GM12875 (cell line): ENCODE results near the gene HDGFL2.

Experiments used
- H3K4me3 ChIP-seq: one replicate; pipeline ENCODE4 v1.5.1; 2011; ENCODE audit warnings: low read depth, low read length, control low read depth
- CTCF ChIP-seq: IDR thresholded peaks from 2 replicates; pipeline ENCODE4 v1.5.1; 2011; ENCODE audit warnings: low read depth, mild to moderate bottlenecking, control low read depth, inconsistent platforms, low read length, moderate library complexity, borderline replicate concordance; ENCODE audit not compliant: insufficient read depth

The HDGFL2 gene

DNA sequence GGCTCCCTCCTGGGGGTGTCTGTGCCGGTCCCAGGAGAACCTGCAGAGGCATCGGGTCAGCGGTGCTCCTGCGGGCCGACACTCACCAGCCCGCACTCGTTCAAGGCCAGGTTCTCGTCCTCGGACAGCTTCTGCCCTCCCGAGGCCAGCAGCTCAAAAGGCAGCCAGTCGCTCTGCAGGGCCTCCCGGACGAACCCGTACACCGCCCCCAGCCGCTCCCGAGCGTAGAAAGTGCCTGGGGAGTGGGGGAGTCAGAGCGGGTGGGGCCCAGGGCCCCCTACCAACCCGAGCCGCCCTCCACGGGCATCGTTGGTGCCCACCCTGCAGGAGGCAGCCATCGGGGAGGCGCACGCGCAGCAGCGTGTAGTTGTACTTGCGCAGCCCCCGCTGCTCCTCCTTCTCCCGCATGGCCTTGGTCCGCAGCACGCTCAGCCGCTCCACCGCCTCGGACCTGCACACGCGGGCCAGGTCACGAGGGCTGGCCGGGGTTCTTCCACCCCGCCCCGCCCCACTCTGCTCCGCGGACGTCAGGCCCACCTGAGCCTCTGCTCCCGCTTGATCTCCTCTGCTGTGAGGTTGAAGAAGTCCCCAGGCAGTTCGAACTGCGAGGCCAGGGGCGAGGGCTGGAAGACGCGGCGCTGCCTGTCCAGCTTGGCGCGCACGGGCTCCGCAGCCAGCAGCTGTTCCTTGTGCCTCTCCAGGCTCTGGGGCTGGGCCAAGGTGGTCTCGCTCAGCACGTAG lies 26.0 kb upstream of the HDGFL2 start:
- no peak for TF ChIP-seq CTCF
- no peak overlapping the region for H3K4me3 ChIP-seq

DNA sequence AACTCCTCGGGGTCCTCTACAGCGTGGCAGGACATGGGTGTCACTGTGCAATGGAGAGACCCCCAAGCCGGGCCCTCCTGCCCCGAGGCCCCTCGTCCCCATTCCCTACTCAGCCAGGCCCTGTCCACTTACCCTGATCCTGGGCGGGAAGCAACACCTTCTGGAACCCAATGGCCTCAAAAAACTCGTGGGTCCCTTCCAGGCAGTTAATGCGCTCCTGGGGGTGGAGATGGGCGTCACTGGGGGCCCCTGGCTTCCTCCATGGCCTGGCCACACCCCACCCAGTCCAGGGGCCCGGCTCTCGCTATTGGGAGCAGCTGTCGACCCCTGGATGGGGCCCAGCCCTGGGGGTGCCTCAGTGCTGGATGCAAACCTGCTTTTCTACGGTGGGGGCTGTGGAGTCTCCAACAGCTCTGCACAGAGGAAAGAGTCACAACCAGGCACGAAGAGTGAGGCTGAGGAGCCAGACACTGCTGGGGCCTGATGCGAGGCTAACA lies 25.3 kb upstream of the HDGFL2 start:
- no peak overlapping the region for H3K4me3 ChIP-seq
- no peak for TF ChIP-seq CTCF

DNA sequence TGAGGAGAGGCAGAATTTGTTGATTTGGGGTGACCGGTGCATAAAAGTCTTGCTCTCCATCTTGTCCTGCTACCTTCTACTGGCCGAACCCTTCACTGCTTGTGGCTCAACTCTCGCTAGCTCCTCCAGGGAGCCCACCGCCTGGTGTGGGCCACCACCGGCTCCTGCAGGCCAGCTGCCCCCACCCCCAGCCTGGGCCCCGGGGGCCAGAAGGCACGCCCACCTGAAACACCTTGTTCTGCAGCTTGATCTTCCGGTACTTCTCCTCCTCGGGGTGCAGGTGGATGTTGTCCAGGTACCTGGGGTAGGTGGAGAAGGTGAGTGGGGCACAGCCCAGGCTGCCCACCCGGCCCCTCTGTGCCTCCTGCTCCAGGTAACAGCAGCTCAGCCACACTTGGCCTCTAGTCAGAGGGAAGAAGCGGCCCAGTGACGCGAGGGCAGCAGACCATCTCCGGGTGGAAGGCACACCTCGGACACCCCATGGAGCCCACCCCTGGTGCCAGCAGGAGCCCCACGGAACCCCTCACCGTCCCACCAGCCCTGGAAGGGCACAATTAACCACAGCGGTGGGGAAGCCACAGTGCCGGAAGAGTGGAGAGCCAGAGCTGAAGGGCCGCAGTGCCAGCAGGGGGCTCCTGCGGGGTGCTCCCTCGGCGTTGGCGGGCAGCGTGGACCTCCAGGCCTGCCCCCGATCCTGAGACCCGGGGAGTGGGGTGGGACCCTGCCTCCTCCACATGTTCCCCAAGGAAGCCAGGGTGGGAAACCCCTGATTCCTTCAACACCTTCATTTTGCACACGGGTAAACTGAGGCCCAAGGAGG lies 24.6 kb upstream of the HDGFL2 start:
- H3K4me3 ChIP-seq, result no peak overlapping the region

DNA sequence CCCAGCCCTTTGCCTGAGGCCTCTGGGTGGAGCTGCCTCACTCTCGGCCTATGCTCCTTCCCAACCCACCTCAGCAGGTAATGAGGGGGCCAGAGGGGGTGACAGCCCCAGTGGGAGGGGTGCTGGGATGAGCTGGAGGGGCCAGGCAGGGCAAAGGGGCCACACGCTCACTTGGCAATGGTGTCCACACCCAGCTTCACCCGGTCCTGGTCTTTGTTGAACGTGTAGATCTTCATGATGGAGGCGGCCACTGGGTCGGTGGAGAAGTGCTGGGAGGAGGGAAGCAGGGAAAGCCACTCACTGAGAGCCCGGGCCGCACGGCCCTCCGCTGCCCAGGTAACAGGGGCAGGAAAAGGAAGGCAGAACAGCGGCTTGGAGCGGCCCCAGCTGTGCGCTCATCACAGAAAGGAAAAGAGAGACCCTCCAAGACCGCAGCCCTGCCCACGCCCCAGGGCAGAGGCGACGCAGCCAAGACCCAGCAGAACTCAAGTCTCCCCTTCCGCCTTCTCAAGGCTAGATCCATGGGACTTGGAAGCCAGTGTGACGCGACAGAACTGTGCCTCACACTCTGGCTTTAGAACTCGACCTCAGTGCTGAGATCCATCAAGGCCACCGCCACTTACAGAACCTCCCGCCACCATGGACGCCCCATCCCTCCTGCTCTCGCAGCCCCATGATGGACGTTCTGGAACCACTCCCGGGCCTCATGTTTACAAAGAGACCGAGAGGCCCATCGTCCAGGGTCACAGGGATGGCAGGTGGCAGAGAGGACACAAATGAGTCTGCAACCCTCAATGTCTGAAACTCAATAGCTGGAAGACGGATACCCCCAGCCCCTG lies 23.7 kb upstream of the HDGFL2 start:
- no peak for TF ChIP-seq CTCF
- no peak overlapping the region for H3K4me3 ChIP-seq

More for the DNA sequence above, 24.6 kb upstream of the HDGFL2 start:
- TF ChIP-seq CTCF, result no peak

GRCh38 chr19:4449022-4449638 lies 23.0 kb upstream of the HDGFL2 start:
- no peak for TF ChIP-seq CTCF
- H3K4me3 ChIP-seq, result no peak overlapping the region

GRCh38 chr19:4449639-4450028 lies 22.5 kb upstream of the HDGFL2 start:
- H3K4me3 ChIP-seq, result no peak overlapping the region
- no peak for TF ChIP-seq CTCF
